GM19438 (cell line): Measurements from ENCODE around the gene CIT.

Experiments
- ATAC-seq: cut with Tn5 transposase; IDR thresholded peaks from one replicate; pipeline ENCODE4 v1.9.1; 2021; ENCODE audit warnings: low read depth; ENCODE audit not compliant: unreplicated experiment

The CIT gene

GRCh38 chr12:119857041-119857591, 20.0 kb downstream of the CIT start:
- no peak for ATAC-seq

GRCh38 chr12:119850330-119850729, 26.8 kb downstream of the CIT start:
- ATAC-seq: no peak

GRCh38 chr12:119843100-119843499, 34.0 kb downstream of the CIT start:
- no peak for ATAC-seq

- ATAC-seq: no peak
Measured at GRCh38 chr12:119842380-119842779, 34.7 kb downstream of the CIT start.

GRCh38 chr12:119841433-119842210, 35.5 kb downstream of the CIT start:
- ATAC-seq: no peak

- ATAC-seq: no peak
Measured at GRCh38 chr12:119840582-119840981, 36.5 kb downstream of the CIT start.

- ATAC-seq: no peak
Measured at GRCh38 chr12:119840168-119840567, 37.0 kb downstream of the CIT start.

- no peak for ATAC-seq
Measured at GRCh38 chr12:119838826-119839600, 38.1 kb downstream of the CIT start.

GRCh38 chr12:119836781-119837180, 40.3 kb downstream of the CIT start:
- no peak for ATAC-seq

GRCh38 chr12:119835068-119835467, 42.1 kb downstream of the CIT start:
- no peak for ATAC-seq

GRCh38 chr12:119829439-119829838, 47.7 kb downstream of the CIT start:
- ATAC-seq: no peak

GRCh38 chr12:119828300-119828699, 48.8 kb downstream of the CIT start:
- ATAC-seq: no peak

- no peak for ATAC-seq
Measured at GRCh38 chr12:119827760-119828159, 49.4 kb downstream of the CIT start.

GRCh38 chr12:119826661-119827445, 50.3 kb downstream of the CIT start:
- no peak for ATAC-seq

- no peak for ATAC-seq
Measured at GRCh38 chr12:119825262-119825661, 51.9 kb downstream of the CIT start.

GRCh38 chr12:119822046-119822445, 55.1 kb downstream of the CIT start:
- no peak for ATAC-seq

GRCh38 chr12:119819322-119819721, 57.8 kb downstream of the CIT start:
- ATAC-seq: no peak

GRCh38 chr12:119817546-119818343, 59.4 kb downstream of the CIT start:
- ATAC-seq: no peak

- no peak for ATAC-seq
Measured at GRCh38 chr12:119809023-119809422, 68.1 kb downstream of the CIT start.

- ATAC-seq: no peak
Measured at GRCh38 chr12:119808441-119808840, 68.7 kb downstream of the CIT start.
